HG03280 (cell line): ENCODE measurements around the gene RNF138.
"Not testable (repeated sequence)": the region's sequence is repeated elsewhere in the genome, so short reads cannot be mapped to it uniquely, and the experiment has no call there.

Experiments used
- ATAC-seq: cut with Tn5 transposase; IDR thresholded peaks from one replicate; pipeline ENCODE4 v1.9.1; 2021; ENCODE audit warnings: mild to moderate bottlenecking, moderate library complexity; ENCODE audit not compliant: unreplicated experiment

RNF138 gene, protein sequence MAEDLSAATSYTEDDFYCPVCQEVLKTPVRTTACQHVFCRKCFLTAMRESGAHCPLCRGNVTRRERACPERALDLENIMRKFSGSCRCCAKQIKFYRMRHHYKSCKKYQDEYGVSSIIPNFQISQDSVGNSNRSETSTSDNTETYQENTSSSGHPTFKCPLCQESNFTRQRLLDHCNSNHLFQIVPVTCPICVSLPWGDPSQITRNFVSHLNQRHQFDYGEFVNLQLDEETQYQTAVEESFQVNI

DNA sequence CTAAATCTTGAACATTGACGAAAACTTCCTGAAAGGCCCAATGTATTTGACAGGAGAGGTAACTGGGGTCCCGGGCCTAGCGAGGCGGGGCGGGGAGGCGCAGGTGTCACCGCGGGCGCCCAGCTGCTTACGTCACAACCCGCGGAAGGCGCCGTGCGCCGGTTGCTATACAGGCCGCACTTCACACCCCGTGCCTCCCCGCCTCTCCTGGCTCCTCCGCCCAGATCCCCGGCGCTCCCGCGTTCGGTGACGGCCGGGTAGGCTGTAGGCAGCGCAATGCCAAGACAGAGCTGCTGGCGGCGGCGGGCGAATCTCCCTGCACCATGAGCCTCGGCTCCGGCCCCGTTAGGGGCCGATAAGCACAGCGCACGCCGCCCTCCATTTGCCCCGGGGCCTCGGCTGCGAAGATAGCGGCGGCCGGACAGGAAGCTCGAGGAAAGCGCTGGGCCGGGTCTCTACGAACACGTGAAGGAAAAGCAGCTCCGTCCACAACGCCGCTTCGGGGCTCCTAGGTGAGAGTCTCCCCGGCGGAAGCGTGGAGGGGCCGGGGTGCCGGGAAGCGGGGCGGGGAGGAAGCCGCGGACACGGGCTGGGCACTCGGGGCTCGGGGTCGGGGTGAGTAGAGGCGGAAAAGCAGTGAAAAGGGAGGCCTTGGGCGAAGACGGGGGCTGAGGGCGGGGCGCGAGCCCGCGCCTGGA is at the start of gene RNF138:
Gene RNF138 (plus strand): TSS at position 151 of the 698 bp plus-strand sequence. CDS start 903 bp downstream, outside the sequence.
- ATAC-seq, result peak; percentile 53

DNA sequence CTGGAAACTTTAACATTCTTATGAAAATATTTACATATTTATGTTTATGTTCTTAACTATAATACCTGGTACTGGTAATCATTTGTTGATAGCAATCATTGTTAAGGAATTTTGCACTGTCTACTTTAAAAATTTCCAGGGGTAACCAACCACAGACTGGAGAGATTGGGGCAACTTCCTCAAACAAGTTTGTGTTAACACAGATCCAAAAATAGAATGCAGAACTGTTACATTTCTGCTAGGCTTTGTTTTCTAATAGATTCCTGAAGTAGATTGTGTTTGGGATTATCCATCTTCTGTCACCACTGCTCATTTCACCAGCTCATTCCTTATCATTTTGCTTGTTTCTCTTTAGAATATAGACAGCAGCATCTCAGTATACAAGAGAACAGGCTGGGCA is 49.3 kb upstream of the RNF138 start:
- ATAC-seq, result no peak

DNA sequence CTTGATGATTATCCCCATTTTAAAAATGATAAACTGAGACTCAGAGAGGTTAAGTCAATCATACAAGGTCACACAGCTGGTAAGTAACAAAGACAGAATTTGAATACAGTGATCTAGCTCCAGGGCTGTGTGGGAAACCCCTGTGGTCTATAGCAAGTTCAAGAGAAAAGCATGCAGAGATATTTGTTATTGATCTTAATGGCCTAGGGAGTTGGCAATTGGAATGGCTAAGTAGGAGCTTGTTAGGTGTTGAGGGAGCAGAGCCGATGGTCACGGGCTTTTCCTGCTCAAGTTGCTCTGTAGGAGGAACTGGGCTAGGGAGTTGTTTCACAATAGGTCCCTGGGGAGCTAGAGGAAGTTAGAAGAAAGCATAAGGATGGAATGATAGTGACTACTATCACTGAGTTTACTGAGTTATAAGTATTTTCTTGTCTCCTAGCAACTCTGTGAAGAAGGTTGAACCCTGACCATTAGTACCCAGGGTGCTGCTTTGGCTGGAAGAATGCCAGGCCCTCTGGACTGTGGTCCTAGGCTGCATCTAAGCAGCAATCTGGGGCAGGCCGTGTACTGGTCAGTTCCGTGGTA is 43.1 kb upstream of the RNF138 start:
- no peak for ATAC-seq

DNA sequence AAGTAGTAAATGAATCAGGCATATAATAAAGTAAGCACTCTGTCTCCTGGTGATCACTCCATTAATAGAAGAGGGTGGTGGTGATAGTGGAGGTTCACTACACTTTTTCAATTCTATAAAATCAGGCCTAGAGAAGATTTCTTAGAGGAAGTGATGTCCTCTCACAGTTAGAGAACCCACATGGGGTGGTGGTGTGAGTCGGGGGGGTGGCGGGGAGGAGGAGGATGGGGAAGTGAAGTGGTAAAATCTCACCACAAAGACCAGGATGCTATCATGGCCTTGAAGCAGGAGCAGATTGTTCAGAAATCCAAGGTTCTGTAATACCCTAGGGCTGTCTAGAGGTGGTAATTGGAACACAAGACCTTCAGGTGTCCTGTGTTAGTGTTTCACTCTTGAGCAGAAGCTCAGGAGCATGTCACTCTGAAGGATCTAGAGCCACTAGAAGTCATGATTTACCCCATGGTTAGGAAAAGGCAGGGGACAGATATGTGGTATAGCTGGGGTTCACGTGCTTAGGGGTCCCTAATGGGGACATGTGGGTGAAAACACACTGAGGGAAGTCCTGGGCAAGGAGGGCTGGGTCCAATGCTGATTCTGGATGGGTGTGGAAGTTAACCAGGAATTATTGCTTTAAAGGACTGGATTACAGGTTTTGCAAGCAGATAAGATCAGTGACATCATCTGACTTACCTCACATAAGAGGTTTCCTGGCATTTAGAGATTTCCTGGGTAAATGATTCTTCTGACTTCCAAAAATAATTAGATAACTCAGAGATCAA is 42.1 kb upstream of the RNF138 start:
- ATAC-seq, result no peak

DNA sequence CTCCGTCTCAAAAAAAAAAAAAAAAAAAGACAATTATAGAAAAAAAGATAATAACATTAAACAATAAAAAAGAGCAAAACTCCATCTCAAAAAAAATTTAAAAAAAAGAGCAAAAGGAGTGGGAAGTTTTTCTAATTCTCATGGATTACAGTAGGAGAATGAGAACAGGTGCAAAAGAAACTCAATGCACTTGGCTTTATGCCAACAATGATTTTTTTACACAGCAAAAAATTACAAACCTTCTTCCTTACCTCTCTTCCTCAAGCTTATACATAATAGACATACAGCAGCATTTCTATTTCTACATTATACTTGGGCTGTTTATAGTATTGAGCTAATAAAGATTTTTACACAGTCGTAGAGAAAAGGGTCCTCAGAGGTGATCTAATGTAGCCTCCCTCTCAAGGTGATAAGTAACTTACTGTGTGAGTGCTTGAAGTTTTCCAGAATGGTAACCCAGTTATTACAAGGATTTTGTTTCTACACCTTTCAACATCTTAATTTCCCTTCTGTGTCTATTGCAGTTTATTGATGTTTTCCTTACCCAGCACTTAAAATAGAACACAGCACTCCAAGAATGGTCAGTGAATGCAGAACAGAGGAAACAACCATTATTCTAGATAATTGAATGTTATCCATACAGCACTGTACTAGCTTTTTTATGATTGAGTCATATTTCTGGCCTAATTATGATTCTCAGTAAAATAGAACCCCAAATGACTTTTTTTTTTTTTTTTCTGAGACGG is 34.9 kb upstream of the RNF138 start:
- ATAC-seq, result no peak

DNA sequence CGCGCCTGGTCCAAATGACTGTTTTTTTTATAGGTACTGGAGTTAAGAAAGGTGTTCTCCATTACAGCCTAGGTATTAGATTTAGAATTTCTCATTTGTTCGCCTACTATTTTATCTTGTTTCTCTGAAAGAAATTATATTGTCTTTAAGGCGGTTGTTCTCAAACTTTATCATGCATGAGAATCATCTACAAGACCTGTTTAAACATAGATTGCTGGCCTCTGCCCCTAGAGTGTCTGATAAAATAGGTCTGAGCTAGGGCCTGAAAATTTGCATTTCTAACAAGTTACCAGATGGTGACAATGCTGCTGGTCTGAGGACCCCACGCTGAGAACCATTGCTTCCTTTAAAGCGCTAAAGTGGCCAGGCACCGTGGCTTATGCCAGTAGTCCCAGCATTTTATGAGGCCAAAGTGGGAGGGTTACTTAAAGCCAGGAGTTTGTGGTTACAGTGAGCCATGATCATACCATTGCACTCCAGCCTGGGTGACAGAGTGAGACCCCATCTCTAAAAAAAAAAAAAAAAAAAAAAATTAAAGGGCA is 34.0 kb upstream of the RNF138 start:
- no peak for ATAC-seq

DNA sequence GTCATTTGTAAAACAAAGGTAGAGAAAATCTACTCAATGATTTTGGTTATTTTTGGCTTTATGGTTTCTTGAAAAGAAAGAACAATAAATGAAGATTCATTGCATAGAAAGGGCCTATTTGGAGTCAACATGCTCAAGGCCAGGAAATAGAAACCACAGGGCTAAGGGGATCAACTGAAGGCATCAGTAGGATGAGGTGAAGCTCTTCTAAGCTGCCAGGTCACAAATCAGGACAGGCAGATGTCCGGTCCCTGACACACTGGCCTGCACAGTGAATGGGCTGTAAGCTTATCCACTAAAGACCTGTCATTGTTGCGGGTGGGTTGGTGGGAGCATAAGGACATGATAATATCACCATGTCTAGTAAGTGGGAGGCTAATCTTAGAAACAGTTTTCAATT is 31.6 kb upstream of the RNF138 start:
- no peak for ATAC-seq

DNA sequence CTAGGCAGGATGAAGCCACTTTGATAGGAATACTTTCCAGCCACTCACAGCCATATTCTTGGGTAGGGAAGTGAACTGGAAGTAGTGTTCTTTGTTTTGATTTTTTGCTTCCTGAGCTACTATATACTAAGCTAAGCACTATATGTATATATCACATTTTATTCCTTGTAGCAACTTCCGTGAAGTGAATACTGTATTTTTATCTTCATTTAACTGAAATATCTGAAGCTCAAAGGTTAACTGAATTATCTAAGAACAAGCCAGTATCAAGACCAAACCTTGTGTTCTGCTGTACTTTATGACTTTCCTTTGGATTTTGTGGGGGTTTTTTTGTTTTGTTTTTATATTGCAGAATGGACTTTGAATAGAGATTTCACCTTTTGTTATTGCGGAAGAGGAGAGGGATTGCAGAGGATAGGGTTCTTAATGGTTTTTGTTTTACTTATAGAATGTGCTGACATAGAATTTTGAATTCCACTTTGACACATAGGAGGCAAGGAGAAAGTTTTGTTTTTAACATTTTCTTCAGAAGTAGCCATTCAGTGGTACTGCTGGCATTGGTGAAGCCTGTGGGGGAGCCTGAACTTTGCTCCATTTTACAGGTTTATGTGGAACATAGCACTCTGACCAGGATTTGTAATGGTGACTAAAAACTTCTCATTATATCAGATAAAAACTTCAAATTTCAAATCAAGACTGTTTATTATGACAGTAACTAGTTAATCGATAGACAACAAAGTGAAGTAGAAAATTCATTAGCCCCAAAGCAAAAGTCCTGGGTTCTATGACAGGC is 24.1 kb upstream of the RNF138 start:
- no peak for ATAC-seq

DNA sequence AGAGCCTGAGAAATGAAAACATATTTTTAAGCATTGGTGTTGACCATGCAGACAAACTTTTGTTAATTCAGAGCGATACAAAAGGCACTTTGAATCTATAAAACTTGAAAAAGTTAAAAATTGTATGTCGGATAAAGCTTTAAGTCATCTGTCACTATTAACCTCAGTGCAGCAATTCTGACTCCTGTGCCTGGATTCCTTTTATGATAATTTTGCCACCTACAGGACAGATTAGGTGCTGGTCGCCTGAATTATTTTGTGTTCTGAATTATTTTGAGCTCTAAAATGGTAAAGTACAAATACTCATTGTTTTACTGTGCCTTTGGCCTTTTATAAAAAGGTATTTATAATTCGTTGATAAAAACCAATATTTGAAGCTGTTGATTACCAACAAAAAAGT is 19.4 kb upstream of the RNF138 start:
- no peak for ATAC-seq

DNA sequence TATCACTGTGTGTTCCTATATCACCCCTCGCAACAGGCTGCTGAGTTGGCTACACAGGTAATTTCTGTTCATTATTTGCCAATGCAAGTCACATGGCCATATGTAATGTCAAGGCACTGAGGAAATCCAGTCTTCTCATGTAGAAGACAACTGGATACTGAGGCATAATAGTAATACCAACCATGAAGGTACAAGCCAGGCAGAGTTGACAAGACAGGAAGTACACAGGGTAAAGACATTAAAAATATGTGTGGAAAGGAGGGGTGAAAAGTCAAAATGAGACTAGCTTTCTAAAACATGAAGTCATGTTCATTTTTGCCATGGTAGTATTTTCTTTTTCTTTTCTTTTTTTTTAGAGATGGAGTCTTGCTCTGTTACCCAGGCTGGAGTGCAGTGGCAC is 17.5 kb upstream of the RNF138 start:
- ATAC-seq, result no peak

DNA sequence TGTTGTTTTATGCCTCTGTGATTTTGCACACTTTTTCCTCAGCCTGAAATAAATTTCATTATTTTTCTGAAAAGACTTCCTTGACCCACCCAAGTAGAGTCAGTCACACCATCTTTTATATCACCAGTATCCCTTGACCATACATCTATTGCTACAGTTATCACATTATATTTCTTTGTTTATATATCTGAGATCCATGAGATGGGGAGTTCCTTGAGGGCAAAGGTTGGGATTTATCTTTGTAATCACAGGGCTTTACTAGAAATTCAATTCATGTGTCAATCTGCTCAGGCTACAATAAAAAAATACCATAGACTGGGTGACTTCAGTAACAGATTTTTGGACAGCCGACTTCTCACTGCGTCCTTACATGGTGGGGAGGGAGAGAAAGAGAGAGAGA is 12.8 kb upstream of the RNF138 start:
- no peak for ATAC-seq

DNA sequence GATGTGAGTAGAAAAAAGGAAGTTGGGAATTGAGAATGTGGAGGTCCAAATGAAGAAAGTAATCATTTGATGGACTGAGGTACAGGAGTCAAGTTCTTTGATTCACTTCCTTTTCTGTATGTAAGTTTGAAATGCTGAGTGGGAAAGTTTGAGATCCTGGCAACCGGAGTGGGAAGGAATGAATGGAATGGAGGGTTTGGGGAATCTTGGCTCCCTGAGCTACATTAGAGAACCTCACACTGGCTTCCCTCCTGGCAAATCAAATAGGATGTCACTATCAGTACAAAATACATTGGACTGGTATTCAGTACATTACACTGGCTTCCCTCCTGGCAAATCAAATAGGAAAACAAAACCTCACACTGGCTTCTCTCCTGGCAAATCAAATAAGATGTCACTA is 9.8 kb upstream of the RNF138 start:
- ATAC-seq, result no peak

DNA sequence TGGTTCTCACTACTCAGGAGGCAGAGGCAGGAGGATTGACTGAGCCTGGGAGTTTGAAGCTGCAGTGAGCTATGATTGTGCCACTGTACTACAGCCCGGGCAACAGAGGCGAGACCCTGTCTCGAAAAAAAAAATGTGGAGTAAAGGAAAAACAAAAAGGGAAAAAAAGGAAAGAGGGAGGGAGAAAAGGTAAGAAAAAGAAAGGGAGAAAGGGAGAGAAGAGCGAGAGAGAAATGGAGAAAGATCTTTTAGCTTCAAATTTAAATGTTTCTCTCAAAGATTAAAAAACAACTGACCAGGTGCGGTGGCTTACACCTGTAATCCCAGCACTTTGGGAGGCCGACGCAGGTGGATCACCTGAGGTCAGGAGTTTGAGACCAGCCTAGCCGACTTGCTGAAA is 7.9 kb upstream of the RNF138 start:
- no peak for ATAC-seq

DNA sequence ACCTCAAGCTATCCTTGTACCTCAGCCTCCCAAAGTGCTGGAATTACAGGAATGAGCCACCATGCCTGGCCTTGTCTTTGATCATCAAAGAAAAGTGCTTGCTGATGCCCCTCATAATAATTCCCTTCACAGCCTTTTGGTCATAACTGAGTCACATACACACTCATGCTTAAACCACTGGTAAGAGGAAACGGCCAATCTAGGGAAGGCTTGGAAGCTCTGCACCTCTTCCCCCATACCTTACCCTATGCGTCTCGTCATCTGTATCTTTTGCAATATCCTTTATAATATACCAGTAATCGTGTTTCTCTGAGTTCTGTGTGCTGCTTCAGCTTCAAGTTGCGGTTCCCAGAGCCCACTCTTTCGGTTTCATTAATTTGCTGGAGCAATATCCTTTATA is 4.8 kb upstream of the RNF138 start:
- no peak for ATAC-seq

DNA sequence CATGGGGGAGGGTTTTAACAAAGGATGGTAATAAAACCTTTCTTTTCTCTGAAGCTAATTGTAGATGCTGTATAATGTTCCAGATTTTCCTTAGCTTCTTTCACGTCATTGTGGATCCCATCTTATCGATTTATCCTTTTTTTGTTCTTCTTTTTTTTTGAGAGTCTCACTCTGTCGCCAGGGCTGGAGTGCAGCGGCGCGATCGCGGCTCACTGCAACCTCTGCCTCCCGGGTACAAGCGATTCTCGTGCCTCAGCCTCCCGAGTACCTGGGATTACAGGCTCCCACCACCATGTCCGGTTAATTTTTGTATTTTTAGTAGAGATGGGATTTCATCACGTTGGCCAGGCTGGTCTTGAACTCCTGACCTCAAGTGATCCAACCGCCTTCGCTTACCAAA is 843 bp upstream of the RNF138 start:
- ATAC-seq, result not testable (repeated sequence)

DNA sequence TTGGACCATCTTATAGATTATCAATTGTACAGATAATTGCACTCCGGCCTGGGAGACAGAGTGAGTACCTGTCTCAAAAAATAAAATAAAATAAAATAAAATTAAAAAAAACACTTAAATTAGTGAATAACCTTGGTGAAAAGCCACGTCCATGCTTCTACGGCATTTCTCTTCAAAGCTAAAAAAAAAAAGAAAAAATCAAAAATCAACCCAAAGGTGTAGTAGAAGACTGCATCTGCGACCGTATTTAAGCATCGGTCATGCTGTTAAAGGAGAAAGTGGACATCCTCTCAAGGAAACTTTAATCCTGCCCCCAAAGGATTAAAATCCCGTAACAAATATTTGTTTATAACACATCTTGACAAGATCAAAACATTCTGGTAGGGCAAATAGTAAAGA is 350 bp upstream of the RNF138 start:
- no peak for ATAC-seq

DNA sequence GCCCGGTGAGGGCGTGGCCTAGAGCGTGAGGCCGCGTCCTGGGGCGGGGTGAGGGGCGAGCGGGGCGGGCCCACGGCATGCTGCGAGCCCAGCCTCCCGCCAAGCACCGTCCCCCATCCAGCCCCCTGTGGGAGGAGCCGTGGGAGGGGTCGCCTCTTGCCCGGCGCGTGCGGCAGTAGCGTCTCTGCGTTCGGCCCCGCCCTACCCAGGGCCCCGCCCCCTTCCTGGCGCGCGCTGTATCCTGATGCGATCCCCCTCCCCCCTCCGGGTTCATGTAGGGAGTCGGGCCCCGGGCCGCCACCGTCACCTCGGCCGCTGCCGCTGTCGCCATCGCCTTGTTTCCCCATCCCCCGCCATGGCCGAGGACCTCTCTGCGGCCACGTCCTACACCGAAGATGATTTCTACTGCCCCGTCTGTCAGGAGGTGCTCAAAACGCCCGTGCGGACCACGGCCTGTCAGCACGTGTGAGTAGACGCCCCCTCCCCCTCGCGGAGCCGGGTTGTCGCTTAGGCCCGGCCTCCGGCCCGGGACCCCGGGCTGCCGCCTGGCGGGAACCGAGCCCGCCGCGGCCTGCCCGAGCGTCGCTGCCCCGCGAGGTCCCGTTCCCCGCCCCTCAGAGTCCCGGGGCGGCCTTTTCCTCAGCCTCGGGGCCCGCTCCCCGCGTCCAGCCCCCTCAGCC is 888 bp downstream of the RNF138 start:
- peak; percentile 89 for ATAC-seq

DNA sequence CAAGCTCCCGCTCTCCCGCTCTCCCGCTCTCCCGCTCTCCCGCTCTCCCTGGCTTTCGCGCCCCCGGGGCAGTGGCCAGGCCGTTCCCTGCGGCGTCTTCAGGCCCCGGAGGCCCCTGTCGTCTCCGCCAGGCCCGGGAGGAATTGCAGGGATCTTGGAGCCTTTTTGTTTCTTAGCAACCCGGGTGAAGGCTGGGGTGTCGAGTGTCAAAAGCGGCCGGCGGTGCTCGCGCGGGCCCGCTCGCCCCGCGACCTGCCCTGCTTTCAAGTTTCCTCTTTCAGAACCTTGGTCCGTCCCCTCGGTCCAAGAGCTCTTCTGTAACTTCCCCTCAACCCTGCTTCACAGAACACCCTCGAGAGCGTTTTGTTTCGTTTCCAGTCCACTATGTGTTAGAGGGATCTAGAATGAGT is 1.4 kb downstream of the RNF138 start:
- peak; percentile 26 for ATAC-seq

DNA sequence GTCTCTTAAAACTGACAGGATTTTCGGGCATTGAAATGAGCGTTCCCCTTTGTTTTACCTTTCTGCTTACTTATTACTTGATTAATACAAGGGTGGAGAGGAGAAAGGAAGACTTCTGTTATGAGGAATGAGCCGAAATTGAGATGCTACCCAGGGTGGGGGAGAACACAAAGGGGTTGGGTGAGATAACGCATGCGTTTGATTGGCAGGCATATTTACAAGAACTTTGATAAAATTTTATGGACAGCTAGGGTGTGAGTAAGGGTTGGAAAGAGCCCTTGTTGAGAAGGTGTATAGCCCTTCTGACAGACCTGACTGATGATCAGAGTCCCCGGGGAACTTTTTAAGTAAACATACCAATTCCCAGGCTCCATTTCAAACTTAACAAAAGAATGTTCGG is 1.8 kb downstream of the RNF138 start:
- ATAC-seq, result no peak
